RCC 7860 (cell line): ENCODE measurements around the gene EPS8.

Experiments
- DNase-seq: peaks from one replicate; pipeline ENCODE4 v3.0.0-alpha.2; 2015; ENCODE audit warnings: low spot score
- FAIRE-seq: peaks from 2 replicates; lab custom pipeline; 2012; peaks lifted over from hg19 to GRCh38; lab: Jason Lieb, UNC

Gene EPS8

GRCh38 chr12:15613981-15614380 lies 175.2 kb downstream of the EPS8 start:
- no peak for DNase-seq
- FAIRE-seq, result no peak

- FAIRE-seq, result peak; percentile 96
- peak; percentile 49 for DNase-seq
These were observed 180.2 kb downstream of the EPS8 start for GRCh38 chr12:15608941-15609340.

DNA sequence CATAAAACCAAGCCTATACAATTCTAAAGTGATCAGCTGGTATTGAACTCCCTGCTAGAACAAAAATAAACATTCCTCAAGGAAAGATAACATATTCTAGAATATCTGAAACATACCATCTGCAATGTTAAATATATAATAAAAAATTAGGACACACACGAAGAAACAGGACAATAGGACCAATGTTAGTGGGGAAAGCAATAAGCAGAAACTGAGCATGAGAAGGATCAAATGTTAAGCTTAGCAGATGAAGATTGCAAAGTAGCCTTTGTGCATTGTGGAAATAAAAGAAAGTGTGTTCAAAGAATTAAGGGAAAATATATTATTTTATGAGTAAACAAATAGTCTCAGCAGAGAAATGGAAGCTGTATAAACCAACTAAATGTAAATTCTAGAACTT lies 180.8 kb downstream of the EPS8 start:
- FAIRE-seq, result no peak
- no peak for DNase-seq

GRCh38 chr12:15605881-15606590 lies 183.2 kb downstream of the EPS8 start:
- DNase-seq (no peak), FAIRE-seq (no peak)

GRCh38 chr12:15603474-15604085 lies 185.6 kb downstream of the EPS8 start:
- DNase-seq (no peak), FAIRE-seq (no peak)

- peak; percentile 4 for FAIRE-seq
These were observed 187.0 kb downstream of the EPS8 start for GRCh38 chr12:15602051-15602672.

DNA sequence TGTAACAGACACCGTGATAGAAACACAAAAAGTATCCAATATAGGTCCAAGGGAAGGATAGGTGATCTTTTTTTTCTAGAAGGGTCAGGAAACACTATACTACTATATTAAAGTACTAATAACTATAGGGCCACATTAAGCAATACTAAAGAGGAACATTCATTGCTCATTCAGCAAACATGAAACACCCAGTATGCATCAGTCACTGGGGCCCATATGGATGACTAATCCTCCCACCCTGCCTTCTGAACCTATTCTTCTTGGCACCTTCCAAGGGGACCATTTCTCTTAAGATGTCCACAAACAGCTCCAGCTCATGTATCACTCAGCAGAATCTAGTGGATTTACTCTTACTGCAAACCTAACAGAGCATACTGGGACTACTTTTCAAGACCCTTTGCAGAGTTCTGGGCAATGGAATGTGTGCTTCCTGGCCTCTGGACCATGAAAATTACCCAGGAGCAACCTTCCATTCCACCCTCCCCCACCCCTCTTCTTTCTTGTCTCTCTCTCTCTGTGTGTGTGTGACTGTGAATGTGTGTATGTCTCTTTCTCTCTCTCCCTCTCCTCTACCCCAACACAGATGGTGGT lies 187.9 kb downstream of the EPS8 start:
- peak; percentile 69 for DNase-seq
- FAIRE-seq, result peak; percentile 86

More at GRCh38 chr12:15602051-15602672, 187.0 kb downstream of the EPS8 start:
- DNase-seq, result peak; percentile 23

GRCh38 chr12:15600223-15600935 lies 188.8 kb downstream of the EPS8 start:
- DNase-seq (no peak), FAIRE-seq (no peak)

DNA sequence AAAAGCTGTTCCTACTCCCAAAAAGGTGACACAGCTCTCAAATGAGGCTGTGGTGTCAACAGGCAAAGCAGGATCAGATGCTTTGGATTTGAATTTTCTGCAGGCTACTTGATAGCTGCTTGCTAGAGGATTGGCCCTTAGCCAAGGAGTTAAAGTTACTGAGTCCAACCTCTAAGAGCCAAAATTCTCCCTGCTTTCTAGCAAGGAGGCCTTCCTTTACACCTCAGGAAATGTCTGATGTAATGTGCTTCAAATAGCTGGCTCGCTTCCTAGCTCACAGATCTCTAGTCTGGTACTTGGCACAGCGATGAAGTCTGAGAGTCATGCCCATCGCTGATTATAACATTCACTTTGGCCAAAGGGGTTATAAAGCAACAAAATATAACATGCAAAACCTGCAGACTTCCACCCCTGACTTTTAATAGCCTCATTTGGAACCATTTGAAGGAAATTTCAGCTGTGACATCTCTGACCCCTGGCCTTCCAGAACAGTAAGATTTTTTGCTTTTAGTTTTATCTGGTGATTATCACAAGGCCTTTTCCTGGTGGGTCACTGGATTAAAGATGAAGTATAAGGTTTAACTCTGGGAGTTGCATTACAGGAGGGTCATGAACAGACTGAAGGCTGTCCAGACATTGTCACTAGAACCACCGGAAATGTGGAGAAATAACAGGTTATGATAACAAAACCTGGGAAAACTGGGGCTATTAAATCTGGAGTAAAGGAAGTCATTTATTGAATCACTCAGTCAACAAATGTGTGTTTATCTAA lies 189.7 kb downstream of the EPS8 start:
- DNase-seq, result no peak
- no peak for FAIRE-seq

GRCh38 chr12:15597125-15597830 lies 191.9 kb downstream of the EPS8 start:
- DNase-seq (no peak), FAIRE-seq (no peak)

GRCh38 chr12:15596174-15596573 lies 193.0 kb downstream of the EPS8 start:
- FAIRE-seq (no peak), DNase-seq (no peak)

DNA sequence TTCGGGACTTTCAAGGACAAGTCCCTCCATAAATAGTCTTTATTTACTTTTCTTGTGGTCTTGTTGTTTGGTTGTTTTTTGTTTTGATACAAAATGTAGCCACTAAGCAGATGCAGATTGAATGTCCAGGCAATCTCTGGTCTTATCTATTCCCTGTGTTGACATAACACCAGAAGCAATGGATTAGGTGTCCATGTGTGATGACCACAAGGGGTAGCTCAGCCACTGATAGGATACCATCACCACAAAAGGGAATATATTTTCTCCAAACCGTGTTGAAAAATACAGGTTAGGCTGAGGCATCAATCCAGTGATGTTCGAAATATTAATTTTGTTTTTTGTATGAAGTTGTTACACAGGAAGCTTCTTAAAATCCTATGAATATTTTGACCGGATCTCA lies 196.3 kb downstream of the EPS8 start:
- no peak for FAIRE-seq
- no peak for DNase-seq

DNA sequence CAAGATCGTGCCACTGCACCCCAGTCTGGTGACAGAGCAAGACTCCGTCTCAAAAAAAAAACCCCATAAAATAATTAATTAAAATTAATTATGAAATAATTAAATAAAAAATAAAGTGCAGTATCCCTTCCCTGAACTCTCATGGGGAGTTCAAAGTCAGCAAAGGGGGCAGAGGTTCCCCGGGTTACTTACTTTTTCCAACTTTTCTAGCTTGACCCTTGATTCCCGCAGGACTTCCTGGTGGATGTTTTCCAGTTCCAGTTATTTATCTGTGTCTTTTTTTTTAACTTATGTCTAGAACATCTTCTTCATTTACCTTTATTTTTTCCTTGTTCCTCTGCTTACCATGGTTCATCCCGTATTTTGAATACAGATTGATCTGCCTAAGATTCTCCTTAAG lies 197.4 kb downstream of the EPS8 start:
- no peak for FAIRE-seq

DNA sequence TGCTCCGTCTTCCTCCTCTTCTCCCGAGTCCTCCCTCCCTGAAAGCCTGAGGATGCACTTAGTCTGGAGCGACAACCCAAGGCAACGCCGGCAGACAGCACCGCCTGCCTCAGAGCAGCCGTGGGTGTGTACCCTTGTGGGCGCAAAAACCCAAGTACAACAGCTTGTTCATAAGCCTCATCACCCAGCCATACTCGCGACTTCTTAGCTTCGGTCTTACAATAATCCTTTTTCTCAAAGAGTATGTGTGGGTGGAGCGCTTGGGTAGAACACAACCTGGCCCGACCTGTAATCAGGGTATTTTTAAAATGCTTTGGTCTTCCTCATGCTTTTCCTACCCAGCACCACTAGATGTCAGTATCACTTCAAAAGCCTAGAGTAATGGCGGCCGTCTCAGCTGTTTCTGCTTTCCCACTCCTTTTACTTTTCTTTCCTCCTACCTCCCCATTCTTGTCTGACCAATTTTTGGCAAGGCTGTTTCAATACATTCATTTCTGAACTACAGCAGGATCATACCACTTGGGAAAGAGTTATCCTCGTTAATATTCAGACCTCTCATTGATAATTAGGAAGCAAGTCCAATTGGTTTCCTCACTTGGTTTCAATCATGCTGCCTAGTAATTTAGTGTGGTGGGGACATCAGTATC lies 198.9 kb downstream of the EPS8 start:
- DNase-seq (peak; percentile 64), FAIRE-seq (peak; percentile 64)

More for the DNA sequence above, 197.4 kb downstream of the EPS8 start:
- DNase-seq, result no peak

DNA sequence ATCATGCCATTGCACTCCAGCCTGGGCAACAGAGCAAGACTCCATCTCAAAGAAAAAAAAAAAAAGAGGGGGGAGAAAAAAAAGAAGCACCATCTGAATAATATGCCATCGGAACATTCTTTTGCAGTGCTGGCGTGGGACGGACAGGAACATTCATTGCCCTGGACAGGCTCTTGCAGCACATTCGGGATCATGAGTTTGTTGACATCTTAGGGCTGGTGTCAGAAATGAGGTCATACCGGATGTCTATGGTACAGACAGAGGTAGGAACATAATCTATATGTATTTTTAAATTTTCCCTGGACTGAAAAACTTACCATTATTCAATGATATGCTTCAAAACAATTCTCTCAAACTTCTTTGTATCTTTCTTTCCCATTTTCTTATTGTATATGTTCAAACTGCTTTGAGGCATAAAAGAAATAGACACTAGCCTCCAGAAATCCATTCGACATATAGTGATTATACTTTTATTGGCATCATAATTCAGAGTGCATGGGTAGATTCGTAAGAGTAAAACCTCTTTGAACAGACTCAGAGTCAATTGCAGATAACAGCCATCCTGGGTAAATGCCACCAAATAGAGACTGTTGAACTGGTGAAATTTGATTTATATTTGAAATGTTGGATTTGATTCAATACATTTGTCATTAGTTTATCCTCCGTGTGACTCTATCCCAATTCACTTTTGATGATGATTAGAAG lies 199.7 kb downstream of the EPS8 start:
- no peak for DNase-seq
- no peak for FAIRE-seq

DNA sequence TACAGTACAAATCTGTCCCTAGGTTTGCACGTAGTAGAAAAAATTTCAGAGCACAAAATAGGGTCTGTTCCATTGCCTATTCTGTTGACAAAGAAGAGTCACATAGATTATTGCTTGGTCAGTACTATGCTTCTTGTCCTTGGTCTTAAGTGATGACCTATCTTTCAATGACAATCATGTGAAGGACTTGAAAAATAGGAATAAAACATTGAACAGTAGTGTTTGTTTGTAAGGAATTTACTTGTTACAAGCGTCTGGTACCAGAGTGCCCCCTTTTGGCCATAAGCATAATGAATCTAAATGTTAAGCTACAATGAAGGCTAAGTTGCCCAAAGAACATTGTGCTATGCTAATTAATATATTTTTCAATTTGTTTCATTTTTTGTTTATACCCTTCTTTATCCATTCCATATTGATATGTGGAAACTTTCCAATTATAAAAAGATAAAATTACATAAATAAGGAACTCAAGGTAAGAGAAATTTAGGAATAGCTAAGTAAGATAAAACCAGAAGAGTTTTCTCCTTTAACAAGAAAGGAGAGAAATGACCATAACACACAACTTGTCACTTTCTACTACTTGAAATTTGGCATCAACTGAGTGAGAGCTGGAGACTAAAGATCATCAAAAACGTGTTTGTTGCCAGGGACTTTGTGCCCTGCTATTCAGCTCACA lies 204.7 kb downstream of the EPS8 start:
- DNase-seq, result no peak
- peak; percentile 43 for FAIRE-seq

DNA sequence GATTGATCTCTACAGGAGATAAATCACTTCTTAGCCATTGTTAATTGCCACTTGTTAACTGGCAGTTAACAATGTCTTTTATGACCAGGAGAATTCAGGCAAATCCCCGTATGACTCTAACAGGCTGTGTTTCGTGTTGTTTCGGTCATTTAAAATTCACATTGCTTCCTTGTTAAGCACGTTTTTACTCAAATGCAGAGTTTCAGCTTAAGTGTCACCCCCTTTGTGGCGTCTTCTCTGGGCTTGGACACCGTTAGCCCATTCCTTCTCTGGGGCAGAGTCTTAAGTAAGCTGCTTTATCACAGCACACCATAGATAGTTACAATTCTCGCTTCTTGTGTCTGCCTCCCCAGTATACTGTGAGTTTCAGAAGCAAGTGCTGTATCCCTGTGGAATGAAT lies 205.4 kb downstream of the EPS8 start:
- DNase-seq (no peak), FAIRE-seq (no peak)

GRCh38 chr12:15581006-15581405 lies 208.2 kb downstream of the EPS8 start:
- no peak for FAIRE-seq
- DNase-seq, result no peak
